ENCODE measurements around the gene NPNT. TPM values are rescaled to one million over a fixed set of nuclear protein-coding genes. Genes with fewer than 3 reads are reported as not detected.
A peak's percentile ranks its signal among the peaks of the same experiment; 100 is the strongest.

The NPNT gene
- total RNA-seq, 2 donors from 2014 or later, result 3.9 to 4.7 TPM

- intact Hi-C loops (cut with DNase I), result loop anchor here in 1 of 2 donors (2.0 kb wide), 1 partner anchor 34 kb away; no protein-coding TSS in a partner anchor
- ATAC-seq (peak in 1 of 2 donors; percentile 91), DNase-seq (no peak)
These were observed 101.6 kb downstream of the NPNT start for GRCh38 chr4:105996845-105997244.

- ATAC-seq, result no peak
- DNase-seq, result no peak
- intact Hi-C loops (cut with DNase I), result no loop called here
These were observed 103.1 kb downstream of the NPNT start for GRCh38 chr4:105998171-105999063.

GRCh38 chr4:106002994-106003393, 107.7 kb downstream of the NPNT start:
- DNase-seq (no peak), ATAC-seq (no peak)
- intact Hi-C loops (cut with DNase I), result no loop called here

GRCh38 chr4:106010761-106011160, 115.5 kb downstream of the NPNT start:
- intact Hi-C loops (cut with DNase I), result no loop called here
- no peak for DNase-seq

GRCh38 chr4:106011387-106011786, 116.1 kb downstream of the NPNT start:
- DNase-seq (no peak), ATAC-seq (no peak)
- intact Hi-C loops (cut with DNase I), result no loop called here

More at GRCh38 chr4:106010761-106011160, 115.5 kb downstream of the NPNT start:
- ATAC-seq, result no peak

GRCh38 chr4:106017975-106018374, 122.7 kb downstream of the NPNT start:
- ATAC-seq (no peak), DNase-seq (no peak)
- intact Hi-C loops (cut with DNase I), result no loop called here

- intact Hi-C loops (cut with DNase I), result no loop called here
- no peak for DNase-seq
- ATAC-seq, result no peak
These were observed 124.5 kb downstream of the NPNT start for GRCh38 chr4:106019771-106020170.

Other genes with a start within 250 kb of the NPNT start
- gene INTS12, start 186.8 kb upstream of the NPNT start, total RNA-seq, result 10 to 100 TPM; 18.0 to 19.7 TPM
- 1 to 10 TPM; 5.0 to 5.4 TPM for gene GSTCD, start 186.7 kb upstream of the NPNT start, total RNA-seq